Cerebellar nuclear complex (tissue), 1 donor: ENCODE data around the gene NGEF.
"Not testable (repeated sequence)": the region's sequence is repeated elsewhere in the genome, so short reads cannot be mapped to it uniquely, and the experiment has no call there.

ENCODE experiments used
- DNase-seq, 2 experiments: peaks; one replicate each; lab custom pipeline; 2025; lab: John Stamatoyannopoulos, UW

The NGEF gene

DNA sequence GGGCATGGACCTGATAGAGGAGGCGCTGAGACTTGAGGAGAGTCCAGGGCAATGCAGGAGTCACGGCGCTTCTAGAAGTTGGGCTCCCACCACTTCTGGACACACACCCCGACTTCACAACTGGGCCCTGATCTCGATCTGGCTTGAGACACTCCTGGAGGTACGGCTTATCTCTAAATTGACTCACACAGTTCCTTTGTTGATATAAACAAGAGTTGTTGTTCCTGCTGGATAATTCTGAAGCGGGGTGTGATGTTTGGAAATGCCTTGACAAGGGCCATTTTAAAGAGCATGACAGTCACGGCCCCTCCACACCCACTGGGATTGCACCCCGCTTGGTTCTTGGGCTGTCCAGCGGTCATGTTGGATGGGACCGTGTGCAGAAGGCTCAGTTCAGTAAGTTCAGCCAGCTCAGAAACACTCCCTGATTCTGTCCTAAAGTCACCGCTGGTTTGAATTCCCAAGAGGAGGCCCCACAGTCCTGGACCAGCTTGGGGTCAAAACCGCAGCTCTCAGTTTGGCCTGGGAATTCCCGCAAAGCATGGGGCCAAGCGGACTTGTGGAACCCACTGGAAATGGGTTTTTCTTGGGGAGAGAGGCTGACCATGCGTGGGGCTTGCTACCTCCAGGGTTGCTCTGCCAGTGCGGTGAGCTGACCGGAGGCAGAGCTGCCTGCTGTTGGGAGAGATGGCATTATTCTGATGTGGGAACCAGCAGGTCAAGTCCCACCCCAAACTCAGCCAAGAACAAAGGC is 10.1 kb upstream of the NGEF start:
- DNase-seq: no peak

DNA sequence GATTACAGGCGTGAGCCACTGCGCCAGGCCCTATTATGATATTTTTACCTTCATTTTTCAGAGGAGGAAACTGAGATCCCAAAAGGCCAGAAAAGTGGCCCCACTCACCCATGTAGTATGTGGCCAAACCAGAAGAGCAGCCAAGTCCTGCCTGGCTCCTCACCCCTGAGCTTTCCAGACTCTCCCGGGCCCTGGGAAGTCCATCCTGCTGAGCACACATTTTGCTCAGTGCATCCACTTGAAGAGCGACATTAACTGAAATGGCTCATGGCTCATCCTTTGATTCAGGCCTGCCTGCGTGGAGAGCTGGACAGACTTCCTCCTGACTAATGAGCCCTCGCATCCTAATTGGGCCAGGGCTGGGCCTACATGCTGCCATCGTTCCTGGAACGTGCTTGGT is 9.5 kb upstream of the NGEF start:
- no peak for DNase-seq

DNA sequence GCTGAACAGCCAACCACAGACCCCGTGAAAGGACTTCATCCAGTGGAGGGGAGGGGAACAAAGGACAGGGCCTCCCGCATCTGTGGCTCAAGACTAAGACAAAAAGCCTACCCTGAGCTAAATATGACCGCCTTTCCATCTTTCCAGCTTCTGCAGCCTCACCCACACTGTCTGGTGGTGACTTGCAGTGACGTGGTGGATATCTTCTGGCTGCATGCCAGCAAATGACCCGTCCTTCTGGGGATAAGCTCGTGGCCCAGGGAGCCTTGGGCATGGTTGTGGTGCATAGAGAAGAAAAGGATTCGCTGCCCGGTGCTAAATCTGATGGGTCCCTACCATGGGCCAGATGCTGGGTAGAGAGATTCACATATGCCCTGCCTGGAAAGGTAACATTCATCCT is 8.7 kb upstream of the NGEF start:
- no peak for DNase-seq

DNA sequence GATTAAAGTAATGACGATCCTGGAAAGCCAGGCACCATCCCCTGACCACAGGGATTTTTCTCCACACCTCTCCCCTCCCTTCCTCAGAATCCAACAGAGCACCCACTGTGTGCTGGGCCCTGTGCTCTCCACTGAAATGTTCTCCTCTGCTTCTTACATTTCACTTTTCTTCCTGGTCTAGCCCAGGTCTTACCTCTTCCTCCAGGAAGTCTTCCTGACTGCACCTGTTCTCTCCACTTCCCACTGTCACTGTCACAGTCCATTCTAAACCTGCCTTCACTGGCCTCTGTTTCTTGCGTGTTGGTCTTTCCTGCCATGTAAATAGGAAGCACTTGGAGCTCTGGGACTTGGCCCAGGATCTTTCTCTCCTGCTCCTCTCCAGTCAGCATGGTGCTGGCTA is 7.4 kb upstream of the NGEF start:
- DNase-seq: no peak

DNA sequence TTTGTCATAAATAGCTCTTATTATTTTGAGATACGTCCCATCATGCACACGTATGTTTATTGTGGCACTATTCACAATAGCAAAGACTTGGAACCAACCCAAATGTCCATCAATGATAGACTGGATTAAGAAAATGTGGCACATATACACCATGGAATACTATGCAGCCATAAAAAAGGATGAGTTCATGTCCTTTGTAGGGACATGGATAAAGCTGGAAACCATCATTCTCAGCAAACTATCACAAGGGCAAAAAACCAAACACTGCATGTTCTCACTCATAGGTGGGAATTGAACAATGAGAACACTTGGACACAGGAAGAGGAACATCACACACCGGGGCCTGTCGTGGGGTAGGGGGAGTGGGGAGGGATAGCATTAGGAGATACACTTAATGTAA is 6.6 kb upstream of the NGEF start:
- DNase-seq: not testable (repeated sequence)

DNA sequence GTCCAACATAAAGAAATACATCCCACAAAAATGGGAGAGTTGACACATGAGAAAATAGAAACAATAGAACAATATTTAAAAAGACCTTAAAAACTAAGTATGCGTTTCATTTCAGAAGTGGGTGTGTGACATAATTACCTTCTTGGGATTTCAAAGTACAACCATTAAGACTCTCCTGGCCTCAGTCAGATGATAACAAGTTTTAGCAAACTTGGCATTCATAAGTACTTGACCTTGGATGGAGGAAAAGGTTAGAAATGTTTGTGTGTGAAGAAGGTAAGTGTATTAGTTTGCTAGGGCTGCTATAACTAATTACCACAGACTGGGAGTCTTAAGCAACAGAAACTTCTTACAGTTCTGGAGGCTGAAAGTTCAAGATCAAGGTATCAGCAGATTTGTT is 4.9 kb upstream of the NGEF start:
- DNase-seq: no peak

DNA sequence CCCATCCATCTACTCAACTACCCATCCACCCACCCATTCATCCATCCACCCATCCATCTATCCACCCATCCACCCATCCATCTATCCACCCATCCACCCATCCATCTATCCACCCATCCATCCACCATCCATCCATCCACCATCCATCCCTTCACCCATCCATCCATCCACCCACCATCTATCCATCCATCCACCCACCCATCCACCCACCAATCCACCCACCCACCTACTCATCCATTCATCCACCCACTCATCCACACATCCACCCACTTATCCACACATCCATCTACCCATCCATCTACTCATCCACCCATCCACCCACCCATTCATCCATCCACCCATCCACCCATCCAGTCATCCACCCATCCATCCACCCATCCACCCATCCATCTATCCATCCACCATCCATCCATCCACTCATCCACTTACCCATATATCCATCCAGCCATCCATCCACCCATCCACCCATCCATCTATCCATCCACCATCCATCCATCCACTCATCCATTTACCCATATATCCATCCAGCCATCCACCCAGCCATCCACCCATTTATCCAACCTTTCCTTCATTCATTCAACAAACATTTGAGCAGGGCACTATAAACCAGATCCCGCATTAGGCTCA is 2.1 kb upstream of the NGEF start:
- no peak for DNase-seq

DNA sequence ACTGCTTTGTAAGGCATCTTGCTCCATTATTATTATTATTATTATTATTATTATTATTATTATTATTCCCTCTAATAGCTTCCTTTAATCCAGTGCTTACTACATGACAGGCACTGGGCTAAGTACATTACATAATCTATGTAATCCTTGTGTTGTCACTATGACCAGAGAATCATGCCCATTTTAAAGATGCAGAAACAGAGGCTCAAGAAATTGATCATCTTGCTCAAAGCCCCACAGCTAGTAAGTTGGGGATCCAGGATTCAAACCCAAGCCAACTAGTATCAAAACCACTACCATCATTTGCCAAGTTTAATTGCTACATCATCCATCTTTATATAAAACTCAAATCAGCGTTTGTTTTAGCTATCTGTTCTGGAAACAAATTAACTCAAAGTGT is 594 bp upstream of the NGEF start:
- no peak for DNase-seq

DNA sequence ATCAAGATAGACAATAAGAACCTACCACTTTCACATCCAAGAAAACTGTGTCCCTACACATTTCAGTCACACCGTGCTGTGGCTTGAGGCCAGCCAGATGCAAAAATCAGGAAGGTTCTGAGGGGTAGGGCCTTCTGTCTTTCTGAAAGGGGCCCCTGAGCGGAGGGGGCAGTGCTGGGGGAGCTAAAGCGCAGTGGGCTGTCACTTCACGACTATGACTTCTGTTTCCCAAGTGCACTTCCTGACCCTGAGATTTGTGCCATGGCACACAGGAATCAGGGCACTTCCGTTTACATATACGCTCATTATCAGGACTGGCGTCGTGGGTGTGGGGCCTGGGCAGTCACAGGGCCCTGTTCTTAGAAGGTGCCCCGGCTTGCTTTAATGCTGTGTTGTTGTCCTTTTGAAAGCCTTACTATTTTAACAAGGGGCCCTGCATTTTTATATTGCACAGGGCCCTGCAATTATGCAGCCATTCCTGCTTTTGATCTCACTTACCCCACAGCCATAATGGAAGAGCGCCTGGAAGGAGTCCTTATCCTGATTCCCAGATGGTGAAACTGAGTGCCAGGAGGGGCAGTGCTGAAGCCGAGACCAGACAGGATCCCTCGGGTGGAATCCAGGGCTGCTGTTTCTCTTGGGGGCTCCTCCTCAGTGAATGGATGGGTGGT is 620 bp downstream of the NGEF start:
- no peak for DNase-seq

DNA sequence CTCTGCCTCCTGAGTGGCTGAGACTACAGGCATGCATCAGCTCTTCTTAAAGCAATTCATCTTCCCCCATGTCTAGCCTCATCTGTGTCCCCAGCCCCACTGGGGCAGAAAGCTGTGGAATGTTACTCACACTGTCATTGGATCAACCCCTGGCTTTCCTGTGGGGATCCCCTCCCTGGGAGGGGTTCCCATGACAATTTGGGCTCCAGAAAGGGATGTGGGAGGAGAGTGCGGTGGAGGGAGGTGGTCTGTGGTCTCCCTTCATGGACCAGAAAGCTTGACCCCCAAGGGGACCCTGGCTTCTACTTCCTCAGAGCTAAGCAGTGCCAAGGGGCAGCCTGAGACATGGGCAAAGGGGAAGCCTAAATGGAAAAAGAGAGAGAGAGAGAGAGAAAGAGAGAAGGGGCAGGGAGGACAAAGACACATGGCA is 1.3 kb downstream of the NGEF start:
- no peak for DNase-seq

DNA sequence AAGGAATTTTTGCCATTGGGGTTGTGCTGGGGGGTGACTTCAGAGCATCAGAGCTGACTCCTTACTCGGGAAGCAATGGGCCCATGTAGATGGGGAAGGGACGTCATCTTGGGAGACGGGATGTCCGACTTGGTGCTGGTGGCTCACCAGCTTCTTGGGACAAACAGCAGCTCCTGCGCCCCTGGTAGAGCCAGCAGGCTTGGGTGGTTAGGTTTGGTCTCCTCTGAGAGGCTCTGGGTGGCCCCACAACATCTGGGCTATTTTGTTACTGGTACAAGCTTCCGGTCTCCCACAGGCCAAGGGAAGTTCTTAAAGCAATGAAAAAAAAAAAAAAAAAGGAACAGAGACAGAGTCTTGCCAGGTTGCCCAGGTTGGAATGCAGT is 1.8 kb downstream of the NGEF start:
- DNase-seq: no peak

DNA sequence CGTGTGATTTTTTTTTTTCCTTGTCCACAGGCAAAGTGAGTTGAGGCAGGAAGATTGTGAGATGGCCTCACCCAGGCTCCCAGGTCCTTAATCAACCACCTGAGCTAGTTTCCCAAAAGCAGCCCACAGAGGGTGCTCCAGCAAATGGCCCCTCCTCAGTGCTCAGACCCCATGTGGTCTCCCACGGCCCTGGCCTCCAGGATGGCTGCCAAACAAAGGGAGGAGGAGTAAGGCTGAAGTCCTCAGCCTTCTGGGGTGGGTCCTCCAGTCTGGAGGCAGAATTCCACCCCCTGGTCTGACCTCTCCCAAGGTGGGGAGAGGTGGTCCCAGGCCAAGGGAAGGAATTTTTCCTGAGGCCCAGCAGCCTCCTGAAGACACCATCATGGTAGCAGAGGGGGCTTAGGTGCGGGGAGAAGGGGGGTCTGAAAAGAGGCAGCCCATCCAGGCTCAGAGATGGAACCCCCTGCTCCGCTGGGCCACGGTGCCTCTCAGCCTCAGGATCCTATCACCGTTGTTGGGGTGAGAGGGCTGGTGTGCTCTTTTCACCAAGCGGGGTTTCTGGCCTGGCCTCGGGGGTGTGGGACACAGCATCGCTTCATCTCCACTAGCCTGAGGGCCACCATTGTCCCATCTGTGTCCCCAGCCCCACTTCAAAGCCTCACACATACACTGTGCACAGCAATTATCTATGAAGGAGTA is 2.3 kb downstream of the NGEF start:
- DNase-seq: no peak

DNA sequence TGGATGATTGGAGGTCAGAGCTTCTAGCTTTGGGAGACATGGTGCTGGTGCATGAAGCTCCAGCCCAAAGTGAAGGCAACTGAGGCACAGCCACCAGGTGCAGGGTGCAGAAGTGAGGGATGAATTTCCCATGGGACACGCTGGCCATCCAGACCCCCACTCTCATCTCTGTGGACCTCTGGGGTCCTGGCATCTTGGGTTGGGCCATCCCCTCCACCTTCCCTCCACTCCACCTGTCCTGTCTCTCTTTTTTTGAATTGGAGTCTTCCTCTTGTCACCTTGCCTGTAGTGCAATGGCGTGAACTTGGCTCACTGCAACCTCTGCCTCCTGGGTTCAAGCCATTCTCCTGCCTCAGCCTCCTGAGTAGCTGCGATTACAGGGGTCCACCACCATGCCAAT is 3.4 kb downstream of the NGEF start:
- DNase-seq: no peak

DNA sequence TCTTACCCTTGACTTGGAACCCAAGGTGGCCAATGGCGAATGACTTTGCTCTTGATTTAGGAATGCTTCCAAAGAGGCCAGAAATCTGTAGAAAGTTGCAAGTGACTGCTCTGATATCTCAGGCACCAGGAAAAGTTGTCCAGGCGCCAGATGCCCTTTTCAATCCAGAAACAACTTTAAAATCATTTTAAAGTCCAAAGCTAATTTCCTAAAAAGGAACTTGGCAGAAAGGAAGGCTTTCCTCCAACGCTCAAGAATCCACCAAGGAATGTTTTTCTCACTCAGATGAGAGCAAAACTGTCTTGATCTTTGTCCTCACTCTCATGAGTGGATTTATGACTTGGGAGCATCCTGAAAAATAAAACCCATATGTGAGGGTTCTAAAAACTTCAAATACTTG is 5.3 kb downstream of the NGEF start:
- no peak for DNase-seq

DNA sequence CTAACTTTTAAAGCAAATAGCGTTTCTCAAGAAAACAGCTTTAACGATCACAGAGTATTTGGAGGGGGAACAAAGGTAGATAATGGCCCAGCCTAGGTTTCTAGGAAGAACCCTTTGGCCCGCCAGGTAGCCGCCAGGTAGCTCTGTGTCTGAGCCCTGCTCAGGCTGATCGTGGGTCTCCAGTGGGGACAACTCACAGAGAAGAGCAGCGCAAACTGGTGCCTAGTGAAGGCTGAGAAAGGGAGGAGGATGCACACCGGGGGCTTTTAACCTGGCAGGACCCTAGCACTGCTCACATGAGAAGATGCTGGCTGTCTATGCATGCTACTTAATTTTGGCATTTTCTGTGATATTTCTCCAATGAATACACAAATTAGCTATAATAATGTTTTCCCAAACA is 5.8 kb downstream of the NGEF start:
- no peak for DNase-seq

DNA sequence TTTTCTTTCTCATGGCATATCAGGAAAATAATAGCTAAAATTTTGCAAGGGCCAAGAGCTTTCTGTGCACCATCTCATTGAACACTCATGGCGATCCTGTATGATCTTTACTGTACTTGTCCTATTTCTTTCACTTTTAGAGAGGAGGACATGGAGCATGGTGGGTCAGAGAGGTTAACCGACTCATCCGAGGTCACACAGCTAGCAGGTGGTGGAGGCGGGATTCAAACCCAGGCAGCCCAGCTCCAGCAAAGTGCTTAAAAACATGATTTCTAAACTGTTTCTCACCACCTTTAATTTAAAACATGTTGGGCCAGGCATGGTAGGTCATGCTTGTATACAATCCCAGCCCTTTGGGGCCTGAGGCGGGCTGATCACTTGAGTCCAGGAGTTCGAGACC is 6.4 kb downstream of the NGEF start:
- no peak for DNase-seq

DNA sequence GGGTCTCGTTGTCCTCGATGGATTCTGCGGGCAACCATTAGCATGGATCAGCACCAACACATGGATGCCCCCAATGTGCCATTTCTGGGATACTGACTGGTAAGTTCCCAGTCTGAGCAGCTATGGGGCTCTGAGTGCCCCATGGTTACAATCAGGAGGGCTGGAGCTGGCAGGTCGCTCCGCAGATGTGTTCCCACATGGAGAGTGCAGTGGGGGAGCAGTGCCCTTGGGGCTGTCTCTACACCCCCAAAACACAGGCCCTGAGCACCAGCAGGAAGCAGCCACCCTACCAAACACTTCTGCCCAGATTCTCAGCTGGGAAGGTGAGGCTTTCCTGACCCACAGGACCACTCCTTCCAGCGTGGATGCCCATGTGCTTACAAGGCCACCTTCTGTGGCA is 8.0 kb downstream of the NGEF start:
- DNase-seq: no peak

DNA sequence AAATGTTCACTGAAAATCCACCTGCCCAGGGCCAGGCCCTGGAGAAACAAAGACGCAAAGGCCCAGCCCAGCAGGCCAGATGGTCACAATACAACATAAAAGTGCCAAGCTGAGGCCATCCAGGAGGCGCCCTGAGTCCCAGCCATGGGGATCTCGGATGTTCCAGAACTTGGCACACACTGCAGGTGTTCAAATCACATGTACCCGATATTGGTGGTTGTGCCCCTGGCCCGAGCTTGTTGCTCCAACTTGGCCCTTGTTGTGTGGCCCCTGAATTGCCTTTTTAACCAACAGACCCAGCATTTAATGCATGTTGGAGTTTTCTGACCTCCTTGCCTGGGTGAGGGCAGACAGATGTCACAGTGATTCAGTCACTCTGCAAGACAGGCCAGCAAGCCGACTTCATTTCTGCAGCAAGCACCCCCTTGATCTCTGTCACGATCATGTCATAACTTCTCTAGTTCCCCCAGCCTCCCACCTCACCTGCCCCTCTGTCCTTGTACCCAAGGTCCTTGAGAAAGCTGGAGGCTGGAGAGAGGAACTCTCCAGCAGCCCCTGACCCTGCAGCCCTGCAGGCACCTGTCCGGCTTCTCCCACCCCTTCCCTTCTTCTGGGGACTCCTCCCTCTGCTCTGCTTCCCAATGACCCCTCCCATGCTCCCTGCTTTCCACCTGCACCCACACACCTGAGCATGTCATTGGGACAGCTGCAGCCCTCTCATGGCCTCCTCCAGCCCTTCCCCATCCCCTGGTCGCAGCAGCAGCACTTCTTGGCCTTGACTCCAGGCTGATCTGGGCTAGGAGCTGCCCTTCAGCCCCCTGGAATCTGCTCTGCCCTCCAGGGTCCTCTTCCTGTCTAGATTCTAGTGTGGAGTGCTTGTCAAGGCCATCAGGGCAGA is 9.1 kb downstream of the NGEF start:
- no peak for DNase-seq

DNA sequence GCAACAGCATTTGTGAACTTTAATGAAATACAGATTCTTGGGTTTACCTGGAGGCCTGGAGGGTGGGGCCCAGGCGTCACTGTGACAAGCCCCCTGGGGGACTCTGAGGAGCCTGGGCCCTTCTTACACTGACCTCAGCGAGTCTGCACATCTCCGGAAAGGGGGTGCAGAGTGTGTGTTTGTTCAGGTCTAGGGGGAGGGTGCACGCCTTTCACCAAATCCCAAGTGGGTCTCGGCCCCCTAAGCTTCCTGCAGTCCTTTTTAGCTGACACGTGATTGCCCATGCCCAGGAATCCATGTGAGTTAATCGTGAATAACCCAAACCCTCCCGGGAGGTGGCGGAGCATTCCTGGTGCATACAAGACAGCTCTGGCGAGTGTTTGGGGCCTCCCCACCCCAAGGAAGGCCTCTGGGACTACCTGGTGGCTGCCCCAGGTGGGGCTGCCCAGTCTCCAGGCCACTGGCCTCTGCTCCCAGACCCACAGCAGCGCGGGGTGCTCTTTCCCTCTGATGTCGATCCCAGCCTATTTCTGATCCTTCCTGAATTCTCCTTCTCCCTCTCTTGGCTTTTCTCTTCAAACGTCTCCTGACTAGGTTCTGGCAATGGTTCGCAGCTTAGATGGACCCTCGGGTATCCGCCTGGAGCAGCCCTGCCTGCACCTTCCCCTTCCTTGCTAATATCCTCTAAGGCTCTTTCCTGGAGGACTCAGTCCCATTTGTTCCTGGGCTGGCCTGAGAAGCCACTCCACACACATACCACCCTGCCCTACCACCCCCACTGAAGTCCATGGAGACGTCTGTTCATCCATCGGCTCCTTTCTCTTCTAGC is 10.0 kb downstream of the NGEF start:
- no peak for DNase-seq

DNA sequence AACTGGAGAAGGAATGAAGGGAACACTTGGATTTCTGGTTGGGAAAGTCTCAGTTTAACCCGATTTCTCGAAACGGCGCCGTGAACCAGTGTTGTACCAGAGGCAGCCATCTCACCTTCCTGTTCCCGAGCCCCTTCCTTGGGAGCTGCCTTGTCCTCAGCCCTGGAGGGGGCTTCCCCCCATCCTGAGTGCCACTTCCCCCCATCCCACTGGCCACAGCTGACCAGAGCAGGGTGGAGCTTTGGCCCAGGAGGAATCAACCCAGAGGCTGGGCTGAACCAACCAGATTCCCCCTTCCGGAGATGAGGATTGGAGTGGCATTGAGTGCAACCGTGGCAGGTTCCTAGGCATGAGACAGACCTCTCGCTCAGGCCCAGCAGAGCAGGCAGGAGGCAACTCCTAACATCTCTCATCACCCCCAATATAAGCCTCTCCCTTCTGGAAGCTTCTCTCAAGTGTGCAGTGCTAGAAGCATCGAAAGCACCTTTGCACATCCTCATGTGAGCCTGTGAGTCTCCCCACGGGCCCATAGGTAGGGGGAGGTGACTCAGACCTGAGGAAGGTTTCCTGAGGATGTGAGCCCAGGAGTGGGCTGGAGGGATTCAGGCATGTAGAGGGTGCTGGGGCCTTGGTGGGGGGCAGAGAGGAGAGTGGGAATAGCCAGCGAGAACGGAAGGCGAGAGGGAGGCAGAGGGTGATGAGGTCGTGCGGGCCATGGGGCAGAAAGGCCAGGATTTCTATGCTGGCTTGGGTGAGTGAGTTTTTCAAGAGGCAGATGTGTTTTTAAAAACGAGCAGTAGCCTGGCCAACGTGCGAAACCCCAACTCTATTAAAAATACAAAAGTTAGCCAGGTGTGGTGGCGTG is 11.9 kb downstream of the NGEF start:
- no peak for DNase-seq
